ENCODE data around the gene LRRC56. TPM values are rescaled to one million over a fixed set of nuclear protein-coding genes. Genes with fewer than 3 reads are reported as not detected.

Gene LRRC56
- total RNA-seq, 5 donors from 2014 or later (not counting 1 experiment from before 2014, with no cell fraction given) = 3.4 to 6.1 (median 5.6) TPM

DNA sequence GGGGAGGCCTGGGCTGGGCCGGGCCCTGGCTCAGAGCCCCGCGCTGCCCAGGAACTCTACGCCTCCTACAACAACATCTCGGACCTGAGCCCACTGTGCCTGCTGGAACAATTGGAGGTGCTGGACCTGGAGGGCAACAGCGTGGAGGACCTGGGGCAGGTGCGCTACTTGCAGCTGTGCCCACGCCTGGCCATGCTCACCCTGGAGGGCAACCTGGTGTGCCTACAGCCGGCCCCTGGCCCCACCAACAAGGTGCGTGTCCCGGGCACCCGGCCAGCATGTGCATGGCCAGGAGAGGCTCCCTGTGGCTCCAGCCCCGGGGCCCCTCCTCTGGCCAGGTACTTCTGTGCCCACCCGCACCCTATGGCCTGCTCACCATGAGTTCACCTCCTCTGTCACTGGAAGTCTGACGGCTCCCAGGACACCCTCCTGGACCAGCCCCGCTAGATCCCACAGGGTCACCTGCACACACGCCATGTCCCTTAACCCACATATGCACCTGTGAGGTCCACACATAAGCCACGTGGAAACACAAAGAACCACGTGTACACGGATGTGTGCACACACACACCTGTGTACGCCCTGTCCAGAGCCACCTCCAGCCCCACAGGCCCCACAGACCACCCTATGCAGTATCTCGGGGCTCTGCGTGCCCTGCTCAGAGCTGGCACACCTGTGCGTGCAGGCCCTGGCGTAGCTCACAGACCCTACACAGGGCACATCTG lies 12.9 kb downstream of the LRRC56 start:
- no peaks in the 10 kb centered on the region for H3K9me3 ChIP-seq
- CTCF ChIA-PET = no interaction called here
- Mint-ChIP-seq H3K4me3 (no peak overlapping the region), H3K4me1 (no peaks in the 10 kb centered on the region), H3K27me3 (no peaks in the 10 kb centered on the region), H3K9me3 (no peaks in the 10 kb centered on the region), H3K36me3 (no peaks in the 10 kb centered on the region), H3K27ac (no peak overlapping the region)
- no peak overlapping the region for H3K27ac ChIP-seq (ENCODE audit: low read length)
- no peaks in the 10 kb centered on the region for H3K36me3 ChIP-seq (ENCODE audit: control insufficient read depth in 2 of 2, extremely low read depth in 1 of 2, insufficient read depth in 1 of 2, low read length in 1 of 2)
- ATAC-seq (replicated peaks in 1 of 4) (no peak), DNase-seq (no peak)
- POLR2A ChIA-PET = no interaction called here
- WGBS (ENCODE audit: insufficient coverage) = 93% methylated on average over 21 of the region's 25 CpGs
- H3K27me3 ChIP-seq (replicated peaks in 1 of 2; ENCODE audit: control insufficient read depth in 2 of 2, extremely low read depth in 1 of 2, insufficient read depth in 2 of 2, low read length in 1 of 2) = peaks cover 0 to 18% of the 10 kb centered on the region in 2 experiments
- H3K4me1 ChIP-seq (ENCODE audit: control insufficient read depth in 1 of 2, extremely low read depth in 1 of 2, insufficient read depth in 2 of 2, low read length in 2 of 2) = peaks cover 2 to 13% of the 10 kb centered on the region in 2 experiments
- no peak overlapping the region for H3K4me3 ChIP-seq (ENCODE audit: control insufficient read depth in 1 of 2, extremely low read depth in 1 of 2, low read length in 1 of 2)

DNA sequence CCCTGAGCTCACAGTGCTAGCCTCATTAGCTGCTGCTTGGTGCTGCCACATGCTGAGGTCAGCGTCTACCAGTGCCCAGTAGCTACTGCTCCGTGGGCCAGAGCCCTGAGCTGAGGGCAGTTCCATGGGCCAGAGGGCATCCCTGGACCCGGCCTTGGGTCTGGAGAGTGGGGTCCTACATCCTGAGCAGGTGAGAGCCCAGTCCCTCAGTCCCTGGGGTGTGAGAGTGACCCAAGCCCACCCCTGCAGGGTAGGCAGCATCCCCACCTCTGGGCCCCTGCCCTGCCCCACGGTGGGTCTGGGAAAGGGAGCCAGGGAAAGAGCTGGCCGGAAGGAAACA lies 13.4 kb downstream of the LRRC56 start:
- peaks cover 0 to 18% of the 10 kb centered on the region in 2 experiments for H3K27me3 ChIP-seq (replicated peaks in 1 of 2; ENCODE audit: control insufficient read depth in 2 of 2, extremely low read depth in 1 of 2, insufficient read depth in 2 of 2, low read length in 1 of 2)
- H3K27ac Mint-ChIP-seq = no peak overlapping the region

DNA sequence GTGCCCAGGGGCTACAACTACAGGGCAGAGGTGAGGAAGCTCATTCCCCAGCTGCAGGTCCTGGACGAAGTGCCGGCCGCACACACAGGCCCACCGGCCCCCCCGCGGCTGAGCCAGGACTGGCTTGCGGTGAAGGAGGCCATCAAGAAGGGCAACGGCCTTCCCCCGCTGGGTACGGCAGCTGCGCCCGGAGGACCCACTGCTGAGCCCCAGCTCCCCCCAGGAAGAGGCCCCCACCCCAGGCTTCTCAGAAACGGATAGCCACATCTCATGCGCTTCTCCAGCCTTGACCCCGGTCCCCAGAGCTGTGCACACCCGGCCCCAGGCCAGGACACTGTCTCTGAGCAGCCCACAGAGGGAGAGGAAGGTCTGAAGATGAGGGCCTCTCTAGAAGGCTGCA lies 13.8 kb downstream of the LRRC56 start:
- Mint-ChIP-seq H3K36me3 (no peaks in the 10 kb centered on the region), H3K27me3 (no peaks in the 10 kb centered on the region), H3K4me1 (no peaks in the 10 kb centered on the region), H3K4me3 (no peak overlapping the region), H3K9me3 (no peaks in the 10 kb centered on the region), H3K27ac (no peak overlapping the region)
- WGBS (ENCODE audit: insufficient coverage) = 83% methylated on average over 11 of the region's 16 CpGs
- Histone ChIP-seq H3K4me1 (ENCODE audit: control insufficient read depth in 1 of 2, extremely low read depth in 1 of 2, insufficient read depth in 2 of 2, low read length in 2 of 2) (peaks cover 2 to 19% of the 10 kb centered on the region in 2 experiments), H3K36me3 (ENCODE audit: control insufficient read depth in 2 of 2, extremely low read depth in 1 of 2, insufficient read depth in 1 of 2, low read length in 1 of 2) (no peaks in the 10 kb centered on the region), H3K27me3 (replicated peaks in 1 of 2; ENCODE audit: control insufficient read depth in 2 of 2, extremely low read depth in 1 of 2, insufficient read depth in 2 of 2, low read length in 1 of 2) (peaks cover 0 to 18% of the 10 kb centered on the region in 2 experiments), H3K9me3 (no peaks in the 10 kb centered on the region), H3K27ac (ENCODE audit: low read length) (no peak overlapping the region), H3K4me3 (ENCODE audit: control insufficient read depth in 1 of 2, extremely low read depth in 1 of 2, low read length in 1 of 2) (no peak overlapping the region)
- ChIA-PET CTCF (no interaction called here), POLR2A (no interaction called here)
- DNase-seq (no peak), ATAC-seq (replicated peaks in 1 of 4) (no peak)

More for the DNA sequence above, 13.4 kb downstream of the LRRC56 start:
- Histone ChIP-seq H3K36me3 (ENCODE audit: control insufficient read depth in 2 of 2, extremely low read depth in 1 of 2, insufficient read depth in 1 of 2, low read length in 1 of 2) (no peaks in the 10 kb centered on the region), H3K4me1 (ENCODE audit: control insufficient read depth in 1 of 2, extremely low read depth in 1 of 2, insufficient read depth in 2 of 2, low read length in 2 of 2) (peaks cover 2 to 18% of the 10 kb centered on the region in 2 experiments), H3K9me3 (no peaks in the 10 kb centered on the region), H3K4me3 (ENCODE audit: control insufficient read depth in 1 of 2, extremely low read depth in 1 of 2, low read length in 1 of 2) (no peak overlapping the region), H3K27ac (ENCODE audit: low read length) (no peak overlapping the region)
- ChIA-PET POLR2A (no interaction called here), CTCF (no interaction called here)
- WGBS (ENCODE audit: insufficient coverage) = 72% methylated on average over 4 of the region's 5 CpGs
- ATAC-seq (replicated peaks in 1 of 4) (no peak), DNase-seq (no peak)
- Mint-ChIP-seq H3K36me3 (no peaks in the 10 kb centered on the region), H3K9me3 (no peaks in the 10 kb centered on the region), H3K27me3 (no peaks in the 10 kb centered on the region), H3K4me1 (no peaks in the 10 kb centered on the region), H3K4me3 (no peak overlapping the region)

- no peak for ATAC-seq (replicated peaks in 1 of 4)
- no peaks in the 10 kb centered on the region for H3K27me3 Mint-ChIP-seq
- POLR2A ChIA-PET = no interaction called here
Observed at GRCh38 chr11:551596-551995, 14.3 kb downstream of the LRRC56 start.

DNA sequence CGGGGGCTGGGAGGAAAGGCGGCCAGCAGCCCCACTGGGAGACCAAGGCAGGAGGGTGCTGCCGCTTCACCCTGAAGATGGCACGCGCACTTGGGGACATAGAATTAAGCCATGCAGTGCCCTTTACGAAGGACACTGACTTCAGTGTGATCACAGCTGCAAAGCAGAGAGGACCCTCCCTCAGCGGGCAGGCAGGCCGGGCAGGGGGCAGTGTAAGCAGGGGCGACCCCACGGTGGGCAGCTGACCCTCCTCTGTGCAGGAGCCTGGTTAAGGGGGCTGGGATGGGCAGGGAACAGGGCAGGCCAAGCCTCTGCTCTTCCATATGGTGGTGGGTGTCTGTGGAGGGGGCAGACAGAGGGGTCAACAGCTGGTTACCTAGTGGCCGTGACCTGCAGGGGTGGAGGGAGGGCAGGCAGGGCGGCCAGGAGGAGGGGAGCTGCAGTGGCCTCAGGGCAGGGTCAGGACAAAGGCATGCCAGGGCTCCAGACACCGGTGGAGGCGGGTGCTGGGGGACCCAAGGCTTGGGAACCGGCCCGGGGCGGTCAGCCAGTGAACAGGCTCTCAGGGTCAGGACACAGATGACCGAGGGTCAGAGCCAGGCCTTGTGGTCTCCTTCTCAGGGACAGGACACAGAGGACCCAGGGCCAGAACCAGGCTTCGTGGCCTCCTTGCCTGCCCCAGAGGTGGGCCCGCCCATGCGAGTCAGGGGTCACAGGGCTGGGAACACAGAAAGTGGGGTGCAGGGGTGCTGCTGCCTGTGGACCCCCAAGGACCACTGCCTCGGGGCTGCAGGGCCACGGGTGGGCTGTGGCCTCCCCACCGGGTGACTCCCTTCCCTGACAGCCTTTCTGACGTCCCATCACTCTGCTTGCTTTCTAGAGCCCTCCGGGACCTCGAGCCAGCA lies 16.0 kb downstream of the LRRC56 start:
- Histone ChIP-seq H3K27me3 (replicated peaks in 1 of 2; ENCODE audit: control insufficient read depth in 2 of 2, extremely low read depth in 1 of 2, insufficient read depth in 2 of 2, low read length in 1 of 2) (peaks cover 0 to 24% of the 10 kb centered on the region in 2 experiments), H3K4me3 (ENCODE audit: control insufficient read depth in 1 of 2, extremely low read depth in 1 of 2, low read length in 1 of 2) (no peak overlapping the region), H3K27ac (ENCODE audit: low read length) (no peak overlapping the region), H3K9me3 (no peaks in the 10 kb centered on the region), H3K4me1 (ENCODE audit: control insufficient read depth in 1 of 2, extremely low read depth in 1 of 2, insufficient read depth in 2 of 2, low read length in 2 of 2) (peaks cover 2 to 24% of the 10 kb centered on the region in 2 experiments), H3K36me3 (ENCODE audit: control insufficient read depth in 2 of 2, extremely low read depth in 1 of 2, insufficient read depth in 1 of 2, low read length in 1 of 2) (no peaks in the 10 kb centered on the region)
- POLR2A ChIA-PET = no interaction called here
- H3K27me3 Mint-ChIP-seq = no peaks in the 10 kb centered on the region
- H3K4me3 Mint-ChIP-seq = peak overlapping the region in 1 of 3 donors; percentile 56
- ATAC-seq (replicated peaks in 1 of 4) (no peak), DNase-seq (no peak)
- H3K4me1 Mint-ChIP-seq = peaks cover 0 to 8% (median 7%) of the 10 kb centered on the region in 3 donors
- CTCF ChIA-PET = interaction anchor here in 1 of 2 donors (1.6 kb wide), 1 partner anchor 174 kb away, joined by 5 read pairs; no protein-coding TSS in a partner anchor
- H3K36me3 Mint-ChIP-seq = no peaks in the 10 kb centered on the region
- WGBS (ENCODE audit: insufficient coverage) = 91% methylated on average over 23 of the region's 27 CpGs
- H3K27ac Mint-ChIP-seq = no peak overlapping the region
- no peaks in the 10 kb centered on the region for H3K9me3 Mint-ChIP-seq

More at GRCh38 chr11:551596-551995, 14.3 kb downstream of the LRRC56 start:
- H3K27me3 ChIP-seq (replicated peaks in 1 of 2; ENCODE audit: control insufficient read depth in 2 of 2, extremely low read depth in 1 of 2, insufficient read depth in 2 of 2, low read length in 1 of 2) = peaks cover 0 to 23% of the 10 kb centered on the region in 2 experiments
- H3K27ac ChIP-seq (ENCODE audit: low read length) = no peak overlapping the region
- H3K4me1 ChIP-seq (ENCODE audit: control insufficient read depth in 1 of 2, extremely low read depth in 1 of 2, insufficient read depth in 2 of 2, low read length in 2 of 2) = peaks cover 2 to 24% of the 10 kb centered on the region in 2 experiments
- DNase-seq = no peak
- no peak overlapping the region for H3K4me3 Mint-ChIP-seq
- H3K9me3 Mint-ChIP-seq = no peaks in the 10 kb centered on the region
- no peaks in the 10 kb centered on the region for H3K36me3 ChIP-seq (ENCODE audit: control insufficient read depth in 2 of 2, extremely low read depth in 1 of 2, insufficient read depth in 1 of 2, low read length in 1 of 2)
- H3K27ac Mint-ChIP-seq = no peak overlapping the region
- peaks cover 0 to 3% (median 2%) of the 10 kb centered on the region in 3 donors for H3K4me1 Mint-ChIP-seq
- no peak overlapping the region for H3K4me3 ChIP-seq (ENCODE audit: control insufficient read depth in 1 of 2, extremely low read depth in 1 of 2, low read length in 1 of 2)
- WGBS (ENCODE audit: insufficient coverage) = 92% methylated on average over 11 of the region's 12 CpGs
- CTCF ChIA-PET = no interaction called here
- H3K36me3 Mint-ChIP-seq = no peaks in the 10 kb centered on the region
- no peaks in the 10 kb centered on the region for H3K9me3 ChIP-seq

DNA sequence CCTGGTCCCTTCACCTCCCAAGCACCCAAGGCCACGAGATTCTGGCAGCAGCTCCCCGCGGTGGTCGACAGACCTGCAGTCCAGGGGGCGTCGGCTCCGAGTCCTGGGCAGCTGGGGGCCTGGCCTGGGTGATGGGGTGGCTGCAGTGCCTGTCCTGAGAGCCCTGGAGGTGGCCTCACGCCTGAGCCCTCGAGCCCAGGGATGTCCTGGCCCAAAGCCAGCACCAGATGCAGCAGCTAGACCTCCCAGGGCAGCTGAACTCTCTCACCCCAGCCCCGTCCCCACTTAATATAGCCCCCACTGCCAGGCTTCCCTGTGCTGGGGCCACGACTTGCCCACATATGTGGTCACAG lies 16.6 kb downstream of the LRRC56 start:
- no peaks in the 10 kb centered on the region for H3K36me3 Mint-ChIP-seq
- H3K4me1 Mint-ChIP-seq = peaks cover 1 to 8% (median 7%) of the 10 kb centered on the region in 3 donors
- no peaks in the 10 kb centered on the region for H3K27me3 Mint-ChIP-seq
- Histone ChIP-seq H3K27ac (ENCODE audit: low read length) (no peak overlapping the region), H3K4me1 (ENCODE audit: control insufficient read depth in 1 of 2, extremely low read depth in 1 of 2, insufficient read depth in 2 of 2, low read length in 2 of 2) (peaks cover 2 to 24% of the 10 kb centered on the region in 2 experiments), H3K36me3 (ENCODE audit: control insufficient read depth in 2 of 2, extremely low read depth in 1 of 2, insufficient read depth in 1 of 2, low read length in 1 of 2) (no peaks in the 10 kb centered on the region), H3K4me3 (ENCODE audit: control insufficient read depth in 1 of 2, extremely low read depth in 1 of 2, low read length in 1 of 2) (no peak overlapping the region), H3K9me3 (no peaks in the 10 kb centered on the region), H3K27me3 (replicated peaks in 1 of 2; ENCODE audit: control insufficient read depth in 2 of 2, extremely low read depth in 1 of 2, insufficient read depth in 2 of 2, low read length in 1 of 2) (peaks cover 0 to 24% of the 10 kb centered on the region in 2 experiments)
- H3K4me3 Mint-ChIP-seq = peak overlapping the region in 1 of 3 donors; percentile 12
- no peak for ATAC-seq (replicated peaks in 1 of 4)
- POLR2A ChIA-PET = no interaction called here
- CTCF ChIA-PET = interaction anchor here (1.4 to 1.6 kb wide), 2 partner anchors 35 to 173 kb away, joined by 5 to 9 read pairs; no protein-coding TSS in a partner anchor
- 74% methylated on average over 8 of the region's 11 CpGs for WGBS (ENCODE audit: insufficient coverage)
- H3K27ac Mint-ChIP-seq = no peak overlapping the region
- H3K9me3 Mint-ChIP-seq = no peaks in the 10 kb centered on the region
- no peak for DNase-seq
